DMS114 treated with DMSO at 0.1 percent for 48 hours (cell line): ENCODE measurements around the gene ITK.
A peak's percentile ranks its signal among the peaks of the same experiment; 100 is the strongest.

Experiments used
- DNase-seq: peaks from one replicate; lab custom pipeline; 2025; ENCODE audit not compliant: unreplicated experiment; lab: John Stamatoyannopoulos, UW

ITK gene

DNA sequence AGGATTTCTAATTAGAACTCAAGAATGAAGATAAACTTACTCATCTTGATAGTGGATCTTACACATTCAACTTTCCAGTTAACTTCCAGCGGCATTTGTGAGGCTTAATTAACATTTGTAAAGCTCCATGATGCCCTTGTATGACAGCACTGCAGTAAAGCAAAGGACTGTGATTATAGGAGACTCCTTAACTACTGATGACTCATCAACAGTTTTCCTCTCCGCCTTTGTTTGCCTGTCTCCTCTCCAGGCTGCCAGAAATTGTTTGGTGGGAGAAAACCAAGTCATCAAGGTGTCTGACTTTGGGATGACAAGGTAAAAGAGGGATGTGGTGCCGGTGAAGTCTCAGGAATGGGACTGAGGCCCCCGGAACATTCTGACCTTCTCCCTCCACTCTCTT lies 64.8 kb downstream of the ITK start:
- no peak for DNase-seq

DNA sequence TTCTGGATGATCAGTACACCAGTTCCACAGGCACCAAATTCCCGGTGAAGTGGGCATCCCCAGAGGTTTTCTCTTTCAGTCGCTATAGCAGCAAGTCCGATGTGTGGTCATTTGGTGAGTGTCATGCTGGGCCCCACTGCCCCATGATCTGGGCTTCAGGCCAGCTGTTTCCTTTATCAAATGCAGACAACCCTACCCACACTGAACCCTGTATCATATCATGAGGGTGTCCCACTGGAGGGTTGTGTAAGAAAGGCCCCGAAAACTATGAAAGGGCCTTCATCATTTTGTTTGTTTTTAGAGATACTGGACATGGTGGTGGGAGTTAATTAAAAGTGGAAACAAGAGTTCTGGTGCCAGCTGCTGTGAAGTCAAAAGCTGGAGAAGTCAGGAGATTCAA lies 65.2 kb downstream of the ITK start:
- DNase-seq: no peak

DNA sequence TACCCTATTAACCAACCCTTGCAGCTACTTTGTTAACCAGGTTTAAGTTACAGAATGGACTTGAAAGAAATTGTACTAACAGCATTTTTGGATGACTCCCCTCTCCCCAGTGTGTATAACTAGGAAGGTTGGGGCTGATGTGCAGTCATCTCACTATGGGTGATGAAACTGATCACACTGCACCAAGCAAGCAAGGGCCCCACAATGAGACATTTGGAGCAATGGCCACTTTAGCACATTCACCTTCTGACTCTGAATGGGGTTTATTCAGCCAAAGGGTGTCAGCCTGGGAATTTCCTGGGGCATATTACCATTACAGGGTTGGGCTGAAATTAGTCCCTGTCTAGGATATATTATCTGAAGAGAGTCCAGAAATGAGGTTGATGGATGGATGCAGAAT lies 66.6 kb downstream of the ITK start:
- DNase-seq: no peak

DNA sequence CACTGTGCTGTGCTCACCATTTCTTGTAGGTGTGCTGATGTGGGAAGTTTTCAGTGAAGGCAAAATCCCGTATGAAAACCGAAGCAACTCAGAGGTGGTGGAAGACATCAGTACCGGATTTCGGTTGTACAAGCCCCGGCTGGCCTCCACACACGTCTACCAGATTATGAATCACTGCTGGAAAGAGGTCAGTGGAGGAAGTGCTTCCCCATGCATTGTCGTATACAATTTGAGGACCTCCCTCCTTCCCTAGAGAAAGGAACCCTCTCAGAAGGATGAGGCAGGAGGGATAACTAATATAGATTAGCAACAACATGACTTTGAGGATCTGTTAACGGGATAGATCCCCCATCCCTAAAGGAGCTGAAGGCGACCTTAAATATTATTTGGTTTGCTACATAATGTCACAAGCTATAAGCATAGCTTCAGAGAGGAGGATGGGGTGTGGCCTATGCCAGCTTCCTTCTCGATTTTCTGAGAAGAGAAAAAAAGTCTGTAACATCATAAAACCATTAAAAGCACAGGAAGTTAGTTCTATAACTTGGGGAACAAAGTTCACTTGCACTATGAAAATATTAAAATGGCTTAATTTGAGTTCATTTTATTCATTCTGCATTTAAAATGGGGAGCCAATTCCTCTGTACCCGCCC lies 68.3 kb downstream of the ITK start:
- no peak for DNase-seq

DNA sequence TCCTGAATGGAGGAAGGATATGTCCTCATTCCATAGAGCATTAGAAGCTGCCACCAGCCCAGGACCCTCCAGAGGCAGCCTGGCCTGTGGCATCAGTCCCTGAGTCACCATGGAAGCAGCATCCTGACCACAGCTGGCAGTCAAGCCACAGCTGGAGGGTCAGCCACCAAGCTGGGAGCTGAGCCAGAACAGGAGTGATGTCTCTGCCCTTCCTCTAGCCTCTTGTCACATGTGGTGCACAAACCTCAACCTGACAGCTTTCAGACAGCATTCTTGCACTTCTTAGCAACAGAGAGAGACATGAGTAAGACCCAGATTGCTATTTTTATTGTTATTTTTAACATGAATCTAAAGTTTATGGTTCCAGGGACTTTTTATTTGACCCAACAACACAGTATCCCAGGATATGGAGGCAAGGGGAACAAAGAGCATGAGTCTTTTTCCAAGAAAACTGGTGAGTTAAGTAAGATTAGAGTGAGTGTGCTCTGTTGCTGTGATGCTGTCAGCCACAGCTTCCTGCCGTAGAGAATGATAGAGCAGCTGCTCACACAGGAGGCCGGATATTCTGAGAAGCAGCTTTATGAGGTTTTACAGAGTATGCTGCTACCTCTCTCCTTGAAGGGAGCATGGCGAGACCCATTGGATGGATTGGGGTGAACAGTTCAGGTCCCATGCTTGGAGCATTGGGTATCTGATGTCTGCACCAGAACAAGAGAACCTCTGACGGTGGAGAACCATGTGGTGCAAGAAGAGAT lies 72.2 kb downstream of the ITK start:
- DNase-seq: no peak

DNA sequence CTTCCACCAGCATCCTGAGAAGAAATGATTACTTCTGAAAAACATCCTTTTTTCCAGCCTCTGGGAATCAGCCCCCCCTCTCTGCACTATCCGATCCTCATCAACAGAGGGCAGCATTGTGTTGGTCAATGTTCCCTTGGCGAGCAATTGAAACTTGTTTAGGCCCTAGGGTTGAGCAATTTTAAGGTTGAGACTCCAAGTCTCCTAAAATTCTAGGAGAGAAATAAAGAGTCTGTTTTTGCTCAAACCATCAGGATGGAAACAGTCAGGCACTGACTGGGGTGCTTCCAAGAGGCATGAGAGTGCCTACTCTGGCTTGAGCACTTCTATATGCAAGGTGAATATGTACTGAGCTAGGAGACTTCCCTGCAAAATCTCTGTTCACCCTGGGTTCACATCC lies 72.9 kb downstream of the ITK start:
- peak; percentile 14 for DNase-seq

DNA sequence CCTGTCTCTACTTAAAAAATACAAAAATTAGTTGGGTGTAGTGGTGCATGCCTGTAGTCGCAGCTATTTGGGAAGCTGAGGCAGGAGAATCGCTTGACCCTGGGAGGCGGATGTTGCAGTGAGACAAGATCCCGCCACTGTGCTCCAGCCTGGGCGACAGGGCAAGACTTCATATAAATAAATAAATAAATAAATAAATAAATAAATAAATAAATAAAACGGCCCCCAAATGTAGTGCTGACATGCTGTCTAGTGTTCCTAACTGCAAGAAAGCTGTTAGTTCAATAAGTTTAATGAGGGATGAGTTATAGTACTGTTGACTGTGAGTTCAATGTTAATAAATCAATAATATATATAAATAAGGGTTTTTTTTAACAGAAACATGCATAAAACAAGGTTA lies 77.8 kb downstream of the ITK start:
- DNase-seq: no peak

DNA sequence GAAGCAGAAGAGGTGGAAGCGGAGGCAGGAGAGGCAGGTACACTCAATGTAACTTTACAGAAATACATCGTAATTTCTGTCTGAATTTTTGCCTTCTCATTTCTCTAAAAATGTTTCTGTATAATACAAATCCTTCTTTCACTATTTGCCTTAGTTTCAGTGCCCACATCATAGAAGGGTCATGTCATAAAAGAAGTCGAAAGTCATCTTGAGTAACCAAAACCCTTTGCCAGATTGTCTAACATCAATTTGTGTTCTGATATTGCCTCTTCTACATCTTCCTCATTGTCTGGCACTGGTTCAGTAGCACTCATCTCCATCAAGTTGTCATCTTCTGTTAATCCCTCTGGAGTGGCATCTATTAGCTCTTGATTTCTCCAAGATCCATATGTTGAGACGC lies 79.1 kb downstream of the ITK start:
- no peak for DNase-seq

DNA sequence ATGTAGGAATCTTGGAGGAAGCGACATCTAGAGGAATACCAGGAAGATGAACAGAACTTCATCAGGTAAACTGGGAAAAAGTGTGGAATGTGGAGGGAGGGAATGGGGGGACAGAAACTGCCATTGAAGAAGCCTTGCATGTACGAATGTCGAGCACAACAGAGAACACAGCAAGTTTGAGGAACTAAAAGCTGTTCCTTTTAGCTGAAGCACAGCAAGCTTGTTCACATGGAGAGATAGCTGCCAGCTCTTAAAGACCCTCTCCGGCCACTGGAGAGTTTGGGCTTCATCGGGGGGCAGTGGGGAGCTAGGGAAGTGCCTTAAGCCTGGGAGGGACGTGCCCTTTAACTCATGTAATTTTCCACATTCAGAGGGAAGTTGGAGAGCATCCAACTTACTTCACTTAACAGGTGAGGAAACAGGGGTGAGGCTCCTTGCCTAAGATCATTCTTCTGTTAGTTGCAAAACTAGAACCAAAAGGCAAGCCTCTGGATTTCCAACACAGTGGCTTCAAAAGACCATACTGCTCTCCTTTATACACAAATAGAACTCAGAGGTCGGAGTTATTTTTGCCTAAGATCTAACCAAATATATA lies 83.0 kb downstream of the ITK start:
- no peak for DNase-seq

DNA sequence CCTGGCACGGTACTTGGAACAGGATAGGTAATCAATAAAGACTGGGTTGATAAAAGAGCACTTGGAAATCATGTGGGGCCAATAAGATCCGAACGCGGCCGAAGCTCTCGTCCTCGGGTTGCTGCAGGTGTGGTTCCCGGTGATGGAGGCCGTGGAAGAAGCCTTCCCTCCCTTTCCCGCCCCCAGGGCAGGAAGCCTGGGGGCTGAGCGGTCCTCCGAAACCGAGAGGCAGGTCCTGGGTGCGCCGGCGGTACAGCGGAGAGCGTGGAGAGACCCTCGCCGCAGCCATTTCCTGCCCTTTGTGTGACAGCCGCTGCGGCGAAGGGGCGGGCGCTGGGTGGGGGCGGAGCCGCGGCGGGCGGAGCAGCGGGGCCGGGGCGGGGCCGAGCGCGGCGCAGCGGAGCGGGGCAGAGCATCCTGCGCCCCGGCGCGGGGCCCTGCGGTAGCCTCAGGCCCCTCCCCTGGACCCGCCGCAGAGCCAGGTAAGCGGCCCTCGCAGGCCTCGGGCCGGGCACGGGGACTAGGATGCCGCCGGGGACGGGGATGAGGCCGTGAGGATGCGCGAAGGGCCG lies 85.2 kb downstream of the ITK start, which contains the start of gene CYFIP2:
Gene CYFIP2, plus strand, starts transcription at position 410 of the 572 bp plus-strand sequence. CDS start 19,239 bp downstream, outside the sequence.
- peak; percentile 30 for DNase-seq

DNA sequence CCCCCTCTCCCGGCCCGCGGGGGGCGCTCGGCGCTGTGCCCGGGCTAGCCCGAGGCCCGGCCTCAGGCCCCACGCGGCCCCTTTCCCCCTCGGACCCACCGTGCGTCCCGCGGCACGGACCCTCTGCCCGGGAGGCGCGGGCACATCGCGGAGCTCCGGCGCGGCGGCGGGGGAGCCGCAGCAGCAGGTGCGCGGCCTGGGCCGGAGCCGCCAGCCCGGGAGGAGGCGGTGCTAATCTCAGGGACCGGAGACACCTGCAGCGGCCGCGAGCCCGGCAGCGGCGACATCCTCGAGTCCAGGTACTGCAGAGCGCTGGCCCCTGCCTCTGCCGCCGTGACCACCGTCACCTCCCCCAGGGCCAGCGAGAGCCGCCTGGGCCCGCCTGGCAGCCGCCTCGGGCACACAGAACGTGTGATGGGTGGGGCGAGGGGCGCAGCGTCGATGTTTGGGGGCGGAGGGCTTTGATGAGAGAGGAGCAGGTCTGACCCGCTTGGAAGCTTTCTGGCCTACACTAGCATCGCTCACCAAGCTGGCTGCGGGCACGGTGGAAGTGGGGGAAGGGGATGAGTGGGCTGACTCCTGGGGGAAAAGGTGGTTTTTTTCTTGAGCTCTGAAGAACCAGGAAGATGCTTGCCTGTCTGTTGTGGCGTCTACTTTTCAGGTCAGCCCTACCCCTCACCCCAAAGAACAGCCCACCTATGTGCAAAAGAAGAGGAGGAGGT lies 85.8 kb downstream of the ITK start:
- no peak for DNase-seq

DNA sequence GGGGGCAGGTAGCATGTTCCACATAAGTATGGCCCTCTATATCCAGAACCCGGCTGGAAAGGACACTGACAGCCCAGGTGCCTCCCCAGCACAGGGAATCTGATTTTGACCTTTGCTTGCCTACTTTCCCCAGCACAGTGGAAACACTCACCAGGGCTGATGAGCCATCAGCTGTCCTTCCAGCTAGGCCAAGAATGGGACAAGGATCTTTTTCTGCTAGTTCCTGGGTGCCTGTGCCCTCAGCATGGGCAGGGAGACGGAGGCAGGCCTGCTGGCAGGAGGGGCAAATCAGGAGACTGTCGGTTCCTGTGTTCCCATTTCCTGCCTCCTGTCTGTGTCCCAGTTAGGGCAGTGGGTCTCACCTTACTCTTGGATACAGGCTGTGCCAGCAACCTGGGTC lies 86.4 kb downstream of the ITK start:
- DNase-seq: no peak

DNA sequence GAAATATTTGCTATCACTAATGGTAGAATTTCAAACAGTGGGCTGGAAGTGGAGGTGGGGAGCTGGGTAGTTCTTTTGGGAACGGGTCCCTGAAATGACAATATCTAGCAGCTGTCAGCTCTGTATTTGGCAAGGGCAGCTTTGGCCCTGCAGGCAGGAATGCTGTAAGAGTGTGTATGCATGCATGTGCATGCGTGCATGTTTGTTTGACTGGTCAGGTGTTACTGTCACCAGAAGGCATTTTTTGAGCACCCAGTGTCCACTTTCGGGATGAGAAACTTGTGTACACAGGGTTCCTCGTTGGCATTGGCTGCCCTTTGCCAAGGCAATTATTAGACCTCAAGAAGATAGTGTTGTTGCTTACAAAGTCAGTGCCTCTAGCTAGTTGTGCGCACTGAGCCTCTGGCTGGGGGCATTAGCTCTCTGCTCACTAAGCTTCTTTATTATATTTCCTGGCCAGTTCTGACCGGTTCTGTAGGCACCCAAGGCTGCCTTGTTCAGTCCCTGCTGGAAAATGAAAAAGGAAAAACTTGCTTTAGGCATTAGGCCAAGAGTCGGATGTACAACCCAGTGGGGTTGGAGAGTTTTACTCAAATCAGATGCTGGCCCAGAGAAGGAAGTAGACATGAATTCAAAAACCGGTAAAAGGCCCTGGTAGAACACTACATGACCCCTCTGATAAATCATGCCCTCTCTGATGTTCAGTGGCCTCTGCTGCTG lies 87.3 kb downstream of the ITK start:
- no peak for DNase-seq

DNA sequence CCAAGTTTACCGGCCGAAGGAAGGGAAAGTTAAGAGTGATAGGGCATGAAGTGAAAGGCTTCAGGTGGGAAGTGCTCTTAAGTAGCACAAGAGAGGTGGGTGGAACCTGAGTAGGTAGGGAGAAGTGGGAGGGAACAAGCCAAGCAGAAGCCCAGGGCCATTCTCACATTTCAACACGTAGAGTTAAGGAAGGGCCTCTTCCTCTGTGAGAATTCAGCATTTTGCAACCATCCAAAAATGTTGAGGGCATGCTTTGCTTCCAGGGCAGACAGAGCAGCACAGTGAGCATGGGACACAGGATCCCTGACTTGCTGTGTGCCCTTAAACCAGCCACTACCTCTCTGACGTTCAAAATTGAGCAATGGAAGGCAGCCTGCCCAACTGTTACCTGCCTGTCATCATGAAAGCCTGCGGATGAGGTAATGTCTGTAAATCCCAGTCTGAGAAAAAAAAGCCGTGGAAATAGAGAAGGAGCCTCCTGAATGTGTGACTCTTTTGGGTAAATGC lies 88.6 kb downstream of the ITK start:
- DNase-seq: no peak

DNA sequence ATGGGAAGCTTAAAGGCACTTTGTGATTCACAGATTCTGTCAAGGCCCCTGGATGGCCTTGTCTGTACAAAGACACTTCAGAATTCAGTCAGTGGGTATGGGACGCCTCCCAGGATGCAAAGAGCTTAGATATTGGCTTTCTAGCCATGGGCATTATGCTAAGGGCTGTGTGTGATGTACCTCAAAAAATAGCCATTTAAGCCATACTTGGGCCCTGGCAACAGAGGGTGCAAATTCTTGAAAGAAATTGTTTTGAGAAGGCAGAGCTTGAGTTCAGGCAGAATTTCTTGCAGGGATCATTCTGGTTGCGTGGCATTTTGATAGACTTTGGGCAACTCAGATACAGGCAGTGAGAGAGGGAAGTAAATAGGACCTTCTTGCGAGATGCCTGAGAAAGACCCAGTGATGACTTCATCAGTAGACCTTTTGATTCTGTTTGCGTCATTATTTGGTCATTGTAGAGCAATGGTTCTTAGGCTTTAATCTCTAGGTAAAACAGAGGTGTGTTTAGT lies 89.2 kb downstream of the ITK start:
- DNase-seq: no peak

DNA sequence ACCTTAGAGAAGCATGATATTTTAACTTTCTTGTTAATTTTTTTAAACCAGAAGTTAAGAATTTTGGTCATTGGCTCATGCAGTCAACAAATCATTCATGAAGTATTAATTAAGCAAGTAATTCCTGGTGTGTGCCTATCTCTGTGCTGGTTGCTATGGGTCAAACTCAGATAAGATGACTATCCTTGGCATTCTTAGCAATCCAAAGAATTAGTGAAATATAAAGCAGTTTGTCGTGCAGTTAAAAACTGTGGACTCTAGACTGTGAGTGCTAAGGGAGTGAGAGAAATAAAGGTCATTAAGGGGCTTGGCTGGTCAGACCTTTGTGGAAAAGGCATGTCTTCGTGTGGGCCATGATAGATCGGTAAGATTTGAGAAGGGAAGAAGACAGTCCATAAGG lies 90.1 kb downstream of the ITK start:
- no peak for DNase-seq

DNA sequence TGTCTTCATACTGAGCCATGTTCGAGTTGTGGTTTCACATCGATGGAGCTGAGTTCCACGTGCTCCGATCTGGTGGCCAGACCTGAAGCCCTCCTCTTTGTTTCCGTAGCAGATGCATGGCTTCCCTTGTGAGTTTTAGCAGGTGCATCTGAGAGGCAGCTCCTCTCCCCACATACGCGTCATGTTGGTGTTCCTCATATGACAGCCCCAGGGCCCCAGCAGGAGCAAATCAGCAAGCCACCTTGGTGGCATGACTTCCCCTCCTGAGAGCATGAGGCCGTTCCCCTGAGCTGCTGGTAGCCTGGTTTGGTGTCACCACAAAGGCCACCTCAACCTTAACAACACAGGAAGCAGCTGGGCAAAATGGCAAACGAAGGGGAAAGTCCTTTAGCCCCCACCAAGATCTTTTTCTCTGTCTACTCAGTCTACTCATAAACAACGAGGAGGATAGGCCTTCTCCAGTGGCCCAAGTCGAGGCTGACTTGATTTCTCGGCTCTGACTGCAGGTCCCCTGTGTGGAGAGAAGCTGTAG lies 91.2 kb downstream of the ITK start:
- no peak for DNase-seq

DNA sequence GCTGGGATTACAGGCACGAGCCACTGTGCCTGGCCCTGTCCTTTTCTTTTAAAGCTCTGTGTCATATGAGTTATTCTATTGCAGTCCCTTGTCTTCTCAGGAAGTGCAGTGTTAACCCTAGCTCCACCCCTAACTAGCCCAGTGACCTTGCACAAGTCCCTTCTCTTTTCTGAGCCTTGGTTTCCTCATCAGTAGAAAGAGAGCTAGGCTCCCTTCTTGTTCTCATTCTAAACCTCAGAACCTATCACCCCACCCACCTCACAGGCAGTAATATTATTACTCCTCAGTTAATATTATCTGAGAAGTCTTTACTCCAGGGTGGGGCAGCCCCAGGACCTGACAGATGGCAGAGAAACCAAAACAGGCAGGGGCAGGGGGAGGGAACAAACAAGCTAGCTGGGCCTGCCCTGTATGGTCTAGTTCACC lies 92.5 kb downstream of the ITK start:
- DNase-seq: no peak

DNA sequence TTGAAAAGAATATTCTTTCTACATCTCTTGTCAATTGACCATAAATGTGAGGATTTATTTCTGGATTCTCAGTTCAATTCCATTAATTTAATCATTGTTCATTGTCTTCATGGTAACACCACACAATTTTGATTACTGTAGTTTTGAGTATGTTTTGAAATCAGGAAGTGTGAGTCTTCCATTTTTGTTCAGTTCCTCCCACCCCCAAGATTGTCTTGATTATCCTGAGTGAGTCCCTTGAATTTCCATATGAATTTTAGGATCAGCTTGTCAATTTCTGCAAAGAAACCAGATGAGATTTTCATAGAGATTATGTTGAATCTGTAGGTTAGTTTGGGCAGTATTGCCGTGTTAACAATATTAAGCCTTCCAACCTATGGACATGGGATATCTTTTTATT lies 94.8 kb downstream of the ITK start:
- no peak for DNase-seq
